Measurements from ENCODE around the gene MTG2.

Gene MTG2

GRCh38 chr20:62186887-62187866 is 4.3 kb downstream of the MTG2 start:
- DNase-seq = no peak

GRCh38 chr20:62190639-62191411 is 8.0 kb downstream of the MTG2 start:
- no peak for DNase-seq

- no peak for DNase-seq
Observed at GRCh38 chr20:62191781-62192559, 9.1 kb downstream of the MTG2 start.

DNA sequence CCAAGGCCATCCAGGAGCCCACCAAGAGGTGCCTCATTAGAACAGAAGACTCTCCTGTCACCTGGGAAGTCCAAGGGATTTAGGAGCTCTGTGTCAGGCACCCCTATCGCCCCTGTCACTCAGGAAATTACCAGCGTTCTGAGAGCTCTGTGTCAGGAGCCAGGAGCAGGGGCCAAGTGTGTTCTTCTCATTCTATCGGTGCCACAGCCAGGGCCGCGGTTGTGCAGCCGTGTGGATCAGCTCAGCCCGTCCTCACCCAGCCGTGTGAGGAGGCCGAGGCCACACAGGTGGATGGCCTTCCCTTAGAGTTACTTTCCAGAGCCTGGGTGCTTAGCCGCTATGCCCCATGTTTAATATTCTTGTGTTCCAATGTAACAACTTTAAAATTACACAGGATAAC is 9.8 kb downstream of the MTG2 start:
- DNase-seq = no peak

DNA sequence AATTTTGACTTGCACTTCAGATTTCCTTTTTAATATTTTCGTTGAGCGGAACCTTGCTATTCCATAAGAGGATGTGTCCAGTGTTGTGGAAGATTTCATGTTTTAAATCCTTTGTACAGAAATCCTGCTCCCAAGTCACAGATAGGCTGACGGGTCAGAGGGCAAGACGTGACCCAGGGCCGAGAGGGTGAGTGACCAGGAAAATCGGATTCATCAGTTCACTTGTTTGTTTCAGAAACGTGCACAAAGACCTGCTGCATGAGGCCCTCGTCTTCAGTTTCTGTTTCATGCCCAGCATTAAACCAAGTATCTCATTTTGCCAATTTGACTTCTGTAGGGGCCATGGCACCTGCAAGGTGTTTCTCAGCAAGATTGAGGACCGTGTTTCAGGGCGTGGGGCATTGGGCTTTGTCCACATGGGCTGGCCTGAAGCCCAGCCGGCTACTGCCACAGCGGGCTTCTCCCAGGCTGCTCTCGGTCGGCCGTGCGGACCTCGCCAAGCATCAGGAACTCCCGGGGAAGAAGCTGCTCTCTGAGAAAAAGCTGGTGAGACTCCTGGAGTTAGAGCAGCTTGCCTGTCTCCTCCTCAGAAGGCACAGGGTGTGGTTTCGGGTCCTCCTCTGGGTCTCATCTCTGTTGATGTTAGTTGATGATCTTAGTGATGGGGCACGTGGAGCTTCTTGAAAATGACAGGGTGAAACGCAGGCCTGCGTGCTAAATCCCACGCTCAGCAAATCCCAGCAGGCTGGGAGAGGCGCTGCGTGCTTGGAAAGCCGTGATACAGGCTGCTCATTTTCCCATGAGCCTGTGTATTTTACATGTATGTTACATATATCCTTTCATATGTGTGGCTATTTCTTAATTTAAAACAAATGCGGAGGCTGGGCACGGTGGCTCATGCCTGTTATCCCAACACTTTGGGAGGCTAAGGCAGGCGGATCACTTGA is 10.5 kb downstream of the MTG2 start:
- no peak for DNase-seq

- DNase-seq = no peak
Observed at GRCh38 chr20:62195075-62195405, 12.2 kb downstream of the MTG2 start.

GRCh38 chr20:62195736-62196135 is 12.9 kb downstream of the MTG2 start:
- DNase-seq = no peak

GRCh38 chr20:62196286-62196685 is 13.5 kb downstream of the MTG2 start:
- DNase-seq = no peak

DNA sequence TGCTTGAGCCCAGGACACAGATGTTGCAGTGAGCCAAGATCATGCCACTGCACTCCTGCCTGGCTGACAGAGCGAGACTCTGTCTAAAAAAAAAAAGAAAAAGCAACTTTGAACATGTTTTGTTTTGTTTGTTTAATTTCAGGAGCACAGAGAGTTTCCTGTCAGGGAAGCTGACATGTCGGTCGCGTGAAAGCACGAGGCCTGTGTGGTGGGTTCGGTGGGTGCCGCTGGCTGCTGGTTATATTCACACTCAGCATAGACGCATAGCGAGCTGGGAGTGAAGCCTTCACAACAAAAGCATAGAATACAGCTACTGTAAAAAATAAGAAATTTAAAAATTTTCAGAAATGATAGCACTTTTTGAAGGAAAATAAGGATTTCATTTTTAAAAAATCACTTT is 14.5 kb downstream of the MTG2 start:
- DNase-seq = no peak

- DNase-seq = no peak
Observed at GRCh38 chr20:62197801-62198200, 15.0 kb downstream of the MTG2 start.

DNA sequence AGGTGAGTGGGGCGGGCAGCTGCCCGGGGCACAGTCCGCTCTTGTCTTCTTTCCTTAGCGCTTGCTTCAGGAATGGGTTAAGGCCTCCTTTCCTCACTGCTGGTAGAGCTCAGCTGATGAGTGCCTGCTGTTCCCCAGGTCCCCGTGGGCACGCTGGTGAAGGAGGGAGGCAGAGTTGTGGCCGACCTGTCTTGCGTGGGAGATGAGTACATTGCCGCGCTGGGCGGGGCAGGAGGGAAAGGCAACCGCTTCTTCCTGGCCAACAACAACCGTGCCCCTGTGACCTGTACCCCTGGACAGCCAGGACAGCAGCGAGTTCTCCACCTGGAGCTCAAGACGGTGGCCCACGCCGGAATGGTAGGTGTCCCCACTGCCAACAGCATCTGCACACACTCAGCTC is 15.7 kb downstream of the MTG2 start:
- no peak for DNase-seq

DNA sequence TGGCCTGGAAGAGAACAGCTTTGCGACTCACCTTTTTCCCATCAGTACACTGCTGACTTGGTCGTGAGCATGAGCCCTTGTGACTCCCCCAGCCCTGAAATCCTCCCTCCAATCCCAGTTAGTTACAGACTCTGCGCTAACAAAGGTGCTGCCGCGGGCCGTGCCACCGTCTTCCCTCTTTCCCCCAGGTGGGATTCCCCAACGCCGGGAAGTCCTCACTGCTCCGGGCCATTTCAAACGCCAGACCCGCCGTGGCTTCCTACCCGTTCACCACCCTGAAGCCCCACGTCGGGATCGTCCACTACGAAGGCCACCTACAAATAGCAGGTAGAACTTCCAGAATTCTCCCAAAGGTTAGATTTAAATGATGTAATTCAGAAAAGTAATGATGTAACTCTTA is 16.1 kb downstream of the MTG2 start:
- no peak for DNase-seq

DNA sequence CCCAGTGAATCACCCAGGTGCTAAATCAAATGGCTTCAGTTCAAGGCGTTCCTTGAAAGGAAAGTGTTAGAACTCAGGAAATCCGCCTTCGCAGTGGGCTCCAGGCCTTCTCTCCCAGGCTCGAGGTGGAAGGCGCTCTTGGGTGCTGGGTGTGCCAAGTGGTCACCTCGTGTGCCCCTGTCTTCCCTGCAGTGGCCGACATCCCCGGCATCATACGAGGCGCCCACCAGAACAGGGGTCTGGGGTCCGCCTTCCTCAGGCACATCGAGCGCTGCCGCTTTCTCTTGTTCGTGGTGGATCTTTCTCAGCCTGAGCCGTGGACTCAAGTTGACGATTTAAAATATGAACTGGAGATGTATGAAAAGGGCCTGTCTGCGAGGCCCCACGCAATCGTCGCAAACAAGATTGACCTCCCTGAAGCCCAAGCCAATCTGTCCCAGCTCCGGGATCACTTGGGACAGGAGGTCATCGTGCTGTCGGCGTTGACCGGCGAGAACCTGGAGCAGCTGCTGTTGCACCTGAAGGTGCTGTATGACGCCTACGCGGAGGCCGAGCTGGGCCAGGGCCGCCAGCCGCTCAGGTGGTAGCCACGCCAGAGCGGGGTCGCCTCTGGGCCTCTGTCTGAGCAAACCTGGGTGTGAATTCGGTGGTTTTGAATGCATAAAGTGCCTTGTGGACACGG is 17.8 kb downstream of the MTG2 start:
- DNase-seq = no peak

- no peak for DNase-seq
Observed at GRCh38 chr20:62201173-62202082, 18.6 kb downstream of the MTG2 start.

DNA sequence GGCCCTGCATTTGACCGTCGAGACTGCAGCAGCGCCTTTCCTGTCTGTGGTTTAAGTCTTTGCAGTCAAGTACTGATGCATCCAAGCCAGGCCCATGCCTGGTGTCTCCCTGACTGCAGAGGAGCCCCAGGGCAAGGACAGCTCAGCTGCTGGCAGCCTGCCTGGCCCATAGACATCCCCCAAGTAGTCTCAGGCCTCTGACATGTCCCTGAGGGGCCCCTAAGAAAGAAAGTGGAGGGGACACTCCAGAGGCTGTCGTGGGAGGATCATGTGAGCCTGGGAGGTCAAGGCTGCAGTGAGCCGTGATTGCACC is 19.2 kb downstream of the MTG2 start:
- DNase-seq = no peak

GRCh38 chr20:62202676-62203377 is 20.0 kb downstream of the MTG2 start:
- no peak for DNase-seq

- DNase-seq = no peak
Observed at GRCh38 chr20:62203378-62204030, 20.7 kb downstream of the MTG2 start.

DNA sequence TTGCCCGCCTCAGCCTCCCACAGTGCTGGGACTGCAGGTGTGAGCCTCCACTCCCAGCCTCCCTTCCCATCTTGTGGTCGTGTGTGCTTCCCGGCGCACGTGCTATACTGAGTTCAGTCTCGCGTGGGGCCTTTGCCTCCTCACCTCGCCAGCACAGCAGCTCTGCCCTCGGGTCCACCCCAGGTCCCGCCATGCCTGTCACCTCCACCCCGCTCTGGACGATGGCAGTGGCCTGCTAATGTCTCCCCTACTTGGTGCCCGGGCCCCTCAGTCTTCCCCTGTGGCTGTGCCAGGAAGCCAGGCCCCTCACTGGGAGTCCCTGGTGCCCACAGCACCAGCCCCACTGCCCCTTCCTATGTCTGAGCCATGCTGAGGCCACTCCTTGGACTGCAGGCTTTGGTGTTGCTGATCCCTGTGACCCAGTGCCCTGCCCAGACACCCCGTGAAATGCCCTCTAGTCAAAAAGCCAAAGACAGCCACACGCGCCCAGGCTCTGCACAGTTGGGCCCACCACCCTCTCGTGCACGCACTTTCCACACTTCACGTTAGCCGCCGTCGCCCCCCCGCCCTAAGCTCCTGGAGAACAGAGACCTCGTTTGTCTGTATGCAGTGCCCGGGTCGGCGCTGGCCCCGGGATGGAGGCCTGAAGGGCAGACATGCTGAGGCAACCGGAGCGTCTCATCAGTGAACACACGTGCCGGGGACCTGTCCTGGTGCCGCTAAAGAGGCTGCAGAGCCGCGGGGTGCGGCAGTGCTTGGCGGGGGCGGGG is 23.0 kb downstream of the MTG2 start:
- no peak for DNase-seq

DNA sequence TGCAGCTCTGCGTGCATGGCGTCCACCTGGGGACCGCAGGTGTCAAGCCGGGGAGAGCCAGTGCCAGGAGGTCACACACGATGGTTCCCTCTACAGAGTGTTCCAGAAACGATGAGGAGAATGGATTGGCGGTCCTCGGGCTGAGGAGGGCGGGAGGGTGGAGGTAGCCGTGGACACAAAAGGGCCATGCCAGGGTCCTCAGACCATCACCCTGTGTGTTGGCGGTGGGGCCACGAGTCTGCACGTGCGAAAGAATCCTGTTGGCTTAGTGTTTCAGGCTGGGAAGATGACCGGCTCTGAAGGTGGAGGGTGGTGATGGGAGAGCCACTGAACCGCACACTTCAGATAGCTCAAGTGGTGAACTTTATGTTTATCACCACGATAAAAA is 23.6 kb downstream of the MTG2 start:
- DNase-seq = no peak

Measured in DMS 273 treated with DMSO at 0.1 percent for 48 hours (cell line).